ENCODE data around the gene PPP2R5D. TPM values are rescaled to one million over a fixed set of nuclear protein-coding genes. Genes with fewer than 3 reads are reported as not detected.
A peak's percentile ranks its signal among the peaks of the same experiment; 100 is the strongest.

PPP2R5D gene
- total RNA-seq, 1 donor from 2014 or later: 55.1 TPM

DNA sequence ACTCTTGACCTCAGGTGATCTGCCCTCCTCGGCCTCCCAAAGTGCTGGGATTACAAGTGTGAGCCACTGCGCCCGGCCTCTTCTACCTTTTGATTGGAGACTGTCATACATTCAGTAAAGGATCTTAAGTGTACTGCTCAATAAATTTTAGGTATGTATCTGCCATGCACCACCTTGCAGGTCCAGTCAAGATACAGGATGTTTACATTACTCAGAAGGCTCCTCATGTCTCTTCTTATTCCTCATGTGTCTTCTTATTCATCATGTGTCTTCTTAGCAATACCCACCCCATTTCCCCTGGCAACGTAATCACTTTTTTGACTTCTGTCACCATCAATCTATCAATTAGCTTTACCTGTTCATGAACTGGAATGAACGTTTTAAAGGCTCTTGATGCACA, 21.5 kb downstream of the PPP2R5D start:
- Mint-ChIP-seq H3K36me3 (peaks cover 10% of the 10 kb centered on the region), H3K4me3 (no peak overlapping the region), H3K4me1 (ENCODE audit: unreplicated experiment) (no peaks in the 10 kb centered on the region), H3K27me3 (no peaks in the 10 kb centered on the region), H3K9me3 (no peaks in the 10 kb centered on the region), H3K27ac (no peak overlapping the region)
- TF ChIP-seq CTCF (conservative IDR thresholded peaks at IDR 0.05): no peak
- DNase-seq (ENCODE audit: extremely low spot score, unreplicated experiment): no peak

GRCh38 chr6:43006251-43006650, 21.9 kb downstream of the PPP2R5D start:
- no peak for TF ChIP-seq CTCF (conservative IDR thresholded peaks at IDR 0.05)
- DNase-seq (ENCODE audit: extremely low spot score, unreplicated experiment): no peak
- Mint-ChIP-seq H3K27me3 (no peaks in the 10 kb centered on the region), H3K9me3 (no peaks in the 10 kb centered on the region), H3K4me1 (ENCODE audit: unreplicated experiment) (no peaks in the 10 kb centered on the region), H3K27ac (no peak overlapping the region), H3K4me3 (no peak overlapping the region), H3K36me3 (peaks cover 10% of the 10 kb centered on the region)

GRCh38 chr6:43007126-43007525, 22.8 kb downstream of the PPP2R5D start:
- TF ChIP-seq CTCF (conservative IDR thresholded peaks at IDR 0.05): no peak
- no peaks in the 10 kb centered on the region for H3K4me1 Mint-ChIP-seq (ENCODE audit: unreplicated experiment)
- H3K36me3 Mint-ChIP-seq: peaks cover 10% of the 10 kb centered on the region
- no peaks in the 10 kb centered on the region for H3K9me3 Mint-ChIP-seq
- no peak overlapping the region for H3K27ac Mint-ChIP-seq
- H3K27me3 Mint-ChIP-seq: no peaks in the 10 kb centered on the region
- H3K4me3 Mint-ChIP-seq: no peak overlapping the region
- no peak for DNase-seq (ENCODE audit: extremely low spot score, unreplicated experiment)

- no peak for DNase-seq (ENCODE audit: extremely low spot score, unreplicated experiment)
- TF ChIP-seq CTCF (conservative IDR thresholded peaks at IDR 0.05): peak; percentile 64
- H3K27me3 Mint-ChIP-seq: no peaks in the 10 kb centered on the region
- no peak overlapping the region for H3K27ac Mint-ChIP-seq
- peaks cover 13% of the 10 kb centered on the region for H3K36me3 Mint-ChIP-seq
- H3K9me3 Mint-ChIP-seq: no peaks in the 10 kb centered on the region
- H3K4me3 Mint-ChIP-seq: no peak overlapping the region
- peaks cover 12% of the 10 kb centered on the region for H3K4me1 Mint-ChIP-seq (ENCODE audit: unreplicated experiment)
These were observed 24.8 kb downstream of the PPP2R5D start for GRCh38 chr6:43009124-43009523.

- TF ChIP-seq CTCF (conservative IDR thresholded peaks at IDR 0.05): no peak
- Mint-ChIP-seq H3K27ac (no peak overlapping the region), H3K27me3 (no peaks in the 10 kb centered on the region), H3K4me1 (ENCODE audit: unreplicated experiment) (peaks cover 22% of the 10 kb centered on the region), H3K4me3 (no peak overlapping the region), H3K9me3 (no peaks in the 10 kb centered on the region), H3K36me3 (peaks cover 9% of the 10 kb centered on the region)
- DNase-seq (ENCODE audit: extremely low spot score, unreplicated experiment): no peak
These were observed 26.8 kb downstream of the PPP2R5D start for GRCh38 chr6:43011207-43011606.

- H3K27me3 Mint-ChIP-seq: no peaks in the 10 kb centered on the region
- no peak overlapping the region for H3K27ac Mint-ChIP-seq
- peaks cover 7% of the 10 kb centered on the region for H3K36me3 Mint-ChIP-seq
- no peak for TF ChIP-seq CTCF (conservative IDR thresholded peaks at IDR 0.05)
- no peak for DNase-seq (ENCODE audit: extremely low spot score, unreplicated experiment)
- no peaks in the 10 kb centered on the region for H3K9me3 Mint-ChIP-seq
- H3K4me1 Mint-ChIP-seq (ENCODE audit: unreplicated experiment): peaks cover 26% of the 10 kb centered on the region
- peak overlapping the region; percentile 98 for H3K4me3 Mint-ChIP-seq
These were observed 28.0 kb downstream of the PPP2R5D start for GRCh38 chr6:43012364-43012763.

Measured in type B pancreatic cell (in vitro differentiated cells).